Measurements from ENCODE around the gene DUSP18. TPM values are rescaled to one million over a fixed set of nuclear protein-coding genes. Genes with fewer than 3 reads are reported as not detected.

Gene DUSP18
- total and polyA plus RNA-seq, 2 experiments from 2014 or later: 9.5 to 12.4 TPM

DNA sequence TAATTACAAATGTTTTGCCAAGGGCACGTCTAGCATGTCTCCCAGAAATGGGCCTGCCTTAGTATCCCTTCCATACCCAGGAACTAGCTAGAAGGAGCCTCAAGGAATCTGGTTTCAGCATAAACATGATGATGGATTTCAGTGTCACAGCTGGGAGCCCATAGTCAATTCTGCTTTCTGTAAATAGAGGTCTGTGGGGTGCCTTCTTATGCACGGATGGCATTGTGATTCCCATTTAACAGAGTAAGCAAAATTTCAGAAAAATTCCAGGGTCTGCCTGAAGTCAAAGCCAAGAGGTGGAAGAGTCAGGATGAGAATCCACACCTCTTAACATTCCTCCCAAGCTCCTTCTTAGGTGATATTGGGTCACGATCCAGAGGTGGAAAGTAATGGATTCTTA, 12.1 kb downstream of the DUSP18 start:
- DNase-seq: no peak
- Histone ChIP-seq H3K79me2 (ENCODE audit: insufficient read depth) (no peaks in the 10 kb centered on the region; the same call in 1 of the 2 replicates), H2AFZ (no peak overlapping the region), H3K27me3 (replicated peaks; ENCODE audit: insufficient read depth) (no peaks in the 10 kb centered on the region), H3K9me2 (ENCODE audit: insufficient read depth) (no peaks in the 10 kb centered on the region), H3K36me3 (ENCODE audit: low read depth) (no peaks in the 10 kb centered on the region), H3K4me2 (ENCODE audit: unreplicated experiment) (no peak overlapping the region), H3K9me3 (ENCODE audit: low read depth) (no peaks in the 10 kb centered on the region), H3K4me1 (ENCODE audit: insufficient read depth) (no peaks in the 10 kb centered on the region), H4K20me1 (ENCODE audit: insufficient read depth) (no peaks in the 10 kb centered on the region), H3K4me3 (no peak overlapping the region), H3K9ac (no peak overlapping the region), H3K27ac (no peak overlapping the region), H3F3A (ENCODE audit: insufficient read depth) (no peaks in the 10 kb centered on the region)
- no peak for TF ChIP-seq EZH2phosphoT487 (IDR thresholded peaks at IDR 0.05; ENCODE audit: insufficient read depth, low read depth)
- 71 to 76% methylated on average over 3 of the region's 3 CpGs for WGBS, 2 experiments (ENCODE audit: low coverage in 1 of 2, low lambda C conversion rate in 2 of 2, missing lambda C conversion rate in 2 of 2)
- in situ Hi-C loops (cut with MboI): no loop called here

GRCh38 chr22:30654361-30654760, 13.3 kb downstream of the DUSP18 start:
- no peak overlapping the region for H3K27ac ChIP-seq

GRCh38 chr22:30652852-30653251, 14.8 kb downstream of the DUSP18 start:
- H3F3A ChIP-seq (ENCODE audit: insufficient read depth): no peaks in the 10 kb centered on the region
- no peaks in the 10 kb centered on the region for H3K9me2 ChIP-seq (ENCODE audit: insufficient read depth)
- DNase-seq: no peak
- H3K9ac ChIP-seq: no peak overlapping the region
- no peak overlapping the region for H3K27ac ChIP-seq
- TF ChIP-seq EZH2 (IDR thresholded peaks at IDR 0.05; ENCODE audit: insufficient read depth, poor library complexity, severe bottlenecking) (no peak), EZH2phosphoT487 (IDR thresholded peaks at IDR 0.05; ENCODE audit: insufficient read depth, low read depth) (no peak)
- no peak overlapping the region for H3K4me3 ChIP-seq
- in situ Hi-C loops (cut with MboI): no loop called here
- H3K27me3 ChIP-seq (replicated peaks; ENCODE audit: insufficient read depth): no peaks in the 10 kb centered on the region
- H3K79me2 ChIP-seq (ENCODE audit: insufficient read depth): no peaks in the 10 kb centered on the region
- 81 to 91% methylated on average over 2 of the region's 2 CpGs for WGBS, 2 experiments (ENCODE audit: low coverage in 1 of 2, low lambda C conversion rate in 2 of 2, missing lambda C conversion rate in 2 of 2)
- no peaks in the 10 kb centered on the region for H4K20me1 ChIP-seq (ENCODE audit: insufficient read depth)
- H3K36me3 ChIP-seq (ENCODE audit: low read depth): no peaks in the 10 kb centered on the region
- no peaks in the 10 kb centered on the region for H3K9me3 ChIP-seq (ENCODE audit: low read depth)
- peaks cover 4% of the 10 kb centered on the region; the same call in 1 of the 2 replicates for H3K4me1 ChIP-seq (ENCODE audit: insufficient read depth)
- no peak overlapping the region for H2AFZ ChIP-seq
- H3K4me2 ChIP-seq (ENCODE audit: unreplicated experiment): no peak overlapping the region

More at GRCh38 chr22:30654361-30654760, 13.3 kb downstream of the DUSP18 start:
- Histone ChIP-seq H3K4me3 (no peak overlapping the region), H3K27me3 (replicated peaks; ENCODE audit: insufficient read depth) (no peaks in the 10 kb centered on the region), H3K9ac (no peak overlapping the region), H3F3A (ENCODE audit: insufficient read depth) (no peaks in the 10 kb centered on the region), H3K9me3 (ENCODE audit: low read depth) (no peaks in the 10 kb centered on the region), H3K79me2 (ENCODE audit: insufficient read depth) (no peaks in the 10 kb centered on the region; the same call in 1 of the 2 replicates), H2AFZ (no peak overlapping the region), H3K36me3 (ENCODE audit: low read depth) (no peaks in the 10 kb centered on the region), H3K9me2 (ENCODE audit: insufficient read depth) (no peaks in the 10 kb centered on the region), H4K20me1 (ENCODE audit: insufficient read depth) (no peaks in the 10 kb centered on the region), H3K4me1 (ENCODE audit: insufficient read depth) (no peaks in the 10 kb centered on the region), H3K4me2 (ENCODE audit: unreplicated experiment) (no peak overlapping the region)
- DNase-seq: no peak
- in situ Hi-C loops (cut with MboI): no loop called here
- 98% methylated on average over 14 of the region's 14 CpGs for WGBS, 2 experiments (ENCODE audit: low coverage in 1 of 2, low lambda C conversion rate in 2 of 2, missing lambda C conversion rate in 2 of 2)
- no peak for TF ChIP-seq EZH2phosphoT487 (IDR thresholded peaks at IDR 0.05; ENCODE audit: insufficient read depth, low read depth)
- TF ChIP-seq EZH2 (IDR thresholded peaks at IDR 0.05; ENCODE audit: insufficient read depth, poor library complexity, severe bottlenecking): no peak

- Histone ChIP-seq H2AFZ (no peak overlapping the region), H4K20me1 (ENCODE audit: insufficient read depth) (no peaks in the 10 kb centered on the region), H3K9me3 (ENCODE audit: low read depth) (no peaks in the 10 kb centered on the region), H3K79me2 (ENCODE audit: insufficient read depth) (peaks cover 10% of the 10 kb centered on the region), H3F3A (ENCODE audit: insufficient read depth) (no peaks in the 10 kb centered on the region), H3K9ac (no peak overlapping the region), H3K4me1 (ENCODE audit: insufficient read depth) (peaks cover 4% of the 10 kb centered on the region; the same call in 1 of the 2 replicates), H3K4me2 (ENCODE audit: unreplicated experiment) (no peak overlapping the region), H3K36me3 (ENCODE audit: low read depth) (no peaks in the 10 kb centered on the region), H3K4me3 (no peak overlapping the region), H3K9me2 (ENCODE audit: insufficient read depth) (no peaks in the 10 kb centered on the region), H3K27me3 (replicated peaks; ENCODE audit: insufficient read depth) (no peaks in the 10 kb centered on the region), H3K27ac (no peak overlapping the region)
- DNase-seq: no peak
- TF ChIP-seq EZH2phosphoT487 (IDR thresholded peaks at IDR 0.05; ENCODE audit: insufficient read depth, low read depth): no peak
- TF ChIP-seq EZH2 (IDR thresholded peaks at IDR 0.05; ENCODE audit: insufficient read depth, poor library complexity, severe bottlenecking): no peak
- in situ Hi-C loops (cut with MboI): no loop called here
- whole genome bisulfite sequencing, 2 experiments (ENCODE audit: low coverage in 1 of 2, low lambda C conversion rate in 2 of 2, missing lambda C conversion rate in 2 of 2): 86 to 93% methylated on average over 5 of the region's 5 CpGs
Observed at GRCh38 chr22:30650508-30651116, 17.1 kb downstream of the DUSP18 start.
